ENCODE data around the gene CEP295NL.
A peak's percentile ranks its signal among the peaks of the same experiment; 100 is the strongest.

DNA sequence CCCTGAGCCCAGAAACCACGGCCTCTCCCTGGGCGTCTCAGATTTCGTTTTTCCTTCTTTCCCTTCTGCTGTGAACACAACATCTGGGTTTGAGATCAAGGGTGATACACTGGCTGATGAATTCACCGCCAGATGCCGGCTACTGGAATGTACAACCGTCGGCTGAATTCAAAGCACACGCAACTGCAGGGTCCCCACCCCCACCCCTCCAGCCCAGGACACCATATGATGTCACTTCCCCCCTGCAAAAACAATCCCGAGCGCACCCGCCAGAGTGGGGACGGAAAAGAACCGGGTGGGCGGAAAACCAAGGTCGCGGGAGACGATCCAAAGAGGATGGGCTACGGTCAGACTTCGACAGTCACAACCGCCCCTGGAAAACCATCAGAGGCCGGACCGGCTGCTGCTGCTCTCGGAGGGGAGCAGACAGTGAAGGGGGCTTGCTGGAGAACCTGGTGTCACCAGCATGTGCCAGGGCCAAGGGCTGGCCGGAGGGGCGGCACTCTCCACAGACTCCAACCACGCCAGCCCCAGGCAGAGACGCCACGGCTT, 23.3 kb downstream of the CEP295NL start:
- TF ChIP-seq, protein P1, sequence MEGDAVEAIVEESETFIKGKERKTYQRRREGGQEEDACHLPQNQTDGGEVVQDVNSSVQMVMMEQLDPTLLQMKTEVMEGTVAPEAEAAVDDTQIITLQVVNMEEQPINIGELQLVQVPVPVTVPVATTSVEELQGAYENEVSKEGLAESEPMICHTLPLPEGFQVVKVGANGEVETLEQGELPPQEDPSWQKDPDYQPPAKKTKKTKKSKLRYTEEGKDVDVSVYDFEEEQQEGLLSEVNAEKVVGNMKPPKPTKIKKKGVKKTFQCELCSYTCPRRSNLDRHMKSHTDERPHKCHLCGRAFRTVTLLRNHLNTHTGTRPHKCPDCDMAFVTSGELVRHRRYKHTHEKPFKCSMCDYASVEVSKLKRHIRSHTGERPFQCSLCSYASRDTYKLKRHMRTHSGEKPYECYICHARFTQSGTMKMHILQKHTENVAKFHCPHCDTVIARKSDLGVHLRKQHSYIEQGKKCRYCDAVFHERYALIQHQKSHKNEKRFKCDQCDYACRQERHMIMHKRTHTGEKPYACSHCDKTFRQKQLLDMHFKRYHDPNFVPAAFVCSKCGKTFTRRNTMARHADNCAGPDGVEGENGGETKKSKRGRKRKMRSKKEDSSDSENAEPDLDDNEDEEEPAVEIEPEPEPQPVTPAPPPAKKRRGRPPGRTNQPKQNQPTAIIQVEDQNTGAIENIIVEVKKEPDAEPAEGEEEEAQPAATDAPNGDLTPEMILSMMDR (IDR thresholded peaks at IDR 0.05): peak in 1 of 6 experiments; percentile 4
- no peak for TF ChIP-seq POLR2A (IDR thresholded peaks at IDR 0.05)

Measured in Peyer's patch (tissue), 4 donors.